Measurements from ENCODE around the gene CMTM7.

CMTM7 gene

GRCh38 chr3:32492684-32493436, 101.2 kb downstream of the CMTM7 start:
- no peak for DNase-seq (ENCODE audit: low read depth)

GRCh38 chr3:32493437-32494414, 102.1 kb downstream of the CMTM7 start:
- no peak for DNase-seq (ENCODE audit: low read depth)

- DNase-seq (ENCODE audit: low read depth) = no peak
These were observed 103.4 kb downstream of the CMTM7 start for GRCh38 chr3:32495085-32495484.

- no peak for DNase-seq (ENCODE audit: low read depth)
These were observed 104.0 kb downstream of the CMTM7 start for GRCh38 chr3:32495609-32496008.

- DNase-seq (ENCODE audit: low read depth) = no peak
These were observed 106.6 kb downstream of the CMTM7 start for GRCh38 chr3:32498252-32498651.

- no peak for DNase-seq (ENCODE audit: low read depth)
These were observed 107.3 kb downstream of the CMTM7 start for GRCh38 chr3:32498992-32499391.

- DNase-seq (ENCODE audit: low read depth) = no peak
These were observed 107.9 kb downstream of the CMTM7 start for GRCh38 chr3:32499585-32499984.

GRCh38 chr3:32500231-32500630, 108.6 kb downstream of the CMTM7 start:
- no peak for DNase-seq (ENCODE audit: low read depth)

GRCh38 chr3:32500880-32501782, 109.5 kb downstream of the CMTM7 start:
- DNase-seq (ENCODE audit: low read depth) = no peak

GRCh38 chr3:32501783-32502117, 110.1 kb downstream of the CMTM7 start:
- no peak for DNase-seq (ENCODE audit: low read depth)

GRCh38 chr3:32502118-32502945, 110.7 kb downstream of the CMTM7 start, which contains the start of gene CMTM6:
Gene CMTM6 (minus strand): TSS chr3:32502852. CDS start chr3:32502745, 107 bp downstream.
- DNase-seq (ENCODE audit: low read depth) = peak; percentile 44

GRCh38 chr3:32502946-32503286, 111.3 kb downstream of the CMTM7 start:
- DNase-seq (ENCODE audit: low read depth) = no peak

All from stimulated activated CD8-positive, alpha-beta memory T cell treated with anti-CD3 and anti-CD28 coated beads, Interleukin-15, amount 100 ng/mL, for 1 hour (primary cell).